Measurements from ENCODE around the gene IKBKG.
"Not testable (repeated sequence)": the region's sequence is repeated elsewhere in the genome, so short reads cannot be mapped to it uniquely, and the experiment has no call there.

The IKBKG gene

DNA sequence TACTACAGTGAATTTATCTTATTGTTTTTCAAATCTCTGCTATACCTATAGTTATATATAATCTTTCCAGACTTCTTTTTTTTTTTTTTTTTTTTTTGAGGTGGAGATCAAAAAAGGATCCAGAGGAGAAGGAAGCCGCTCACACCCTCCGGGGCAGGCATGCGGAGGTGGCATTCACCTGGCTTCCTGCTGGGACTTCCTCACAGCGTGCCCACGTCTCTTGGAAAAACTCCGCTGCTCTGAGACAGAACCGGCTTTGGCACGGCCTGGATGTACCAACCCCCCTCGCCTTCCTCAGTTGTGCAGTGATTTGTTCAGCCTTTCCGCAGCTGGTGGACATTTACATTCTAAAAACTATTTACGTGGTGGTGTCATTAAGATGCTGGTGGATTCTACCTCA, 60.6 kb downstream of the IKBKG start:
- DNase-seq, result not testable (repeated sequence)

DNA sequence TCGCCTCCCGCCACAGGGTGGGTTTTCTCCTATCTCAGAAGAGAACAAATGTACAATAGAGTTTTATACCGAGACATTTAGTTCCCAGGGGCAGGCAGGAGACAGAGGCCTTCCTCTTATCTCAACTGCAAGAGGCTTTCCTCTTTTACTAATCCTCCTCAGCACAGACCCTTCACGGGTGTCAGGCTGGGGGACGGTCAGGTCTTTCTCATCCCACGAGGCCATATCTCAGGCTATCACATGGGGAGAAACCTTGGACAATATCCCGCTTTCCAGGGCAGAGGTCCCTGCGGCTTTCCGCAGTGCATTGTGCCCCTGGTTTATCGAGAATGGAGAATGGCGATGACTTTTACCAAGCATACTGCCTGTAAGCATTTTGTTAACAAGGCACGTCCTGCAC, 61.4 kb downstream of the IKBKG start:
- DNase-seq, result not testable (repeated sequence)

DNA sequence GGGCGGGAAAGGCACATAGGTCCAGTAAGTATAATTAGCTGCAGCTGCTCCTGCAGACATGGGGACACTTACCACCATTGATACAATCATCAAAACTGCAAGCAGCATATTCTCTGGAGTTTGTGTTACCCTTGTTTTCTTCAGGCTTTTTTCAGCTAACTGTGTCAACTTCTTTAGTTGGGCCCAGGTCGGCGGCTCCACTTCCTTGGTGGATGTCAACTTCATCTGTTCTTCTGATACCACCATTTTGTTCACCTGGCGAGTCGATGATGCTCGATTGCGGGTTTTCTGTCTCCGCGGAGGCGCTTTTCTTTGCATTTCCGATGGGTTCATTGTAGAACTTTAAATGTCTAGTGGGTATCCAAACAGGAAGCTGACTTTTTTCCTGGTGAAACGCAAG, 63.7 kb downstream of the IKBKG start:
- not testable (repeated sequence) for DNase-seq

DNA sequence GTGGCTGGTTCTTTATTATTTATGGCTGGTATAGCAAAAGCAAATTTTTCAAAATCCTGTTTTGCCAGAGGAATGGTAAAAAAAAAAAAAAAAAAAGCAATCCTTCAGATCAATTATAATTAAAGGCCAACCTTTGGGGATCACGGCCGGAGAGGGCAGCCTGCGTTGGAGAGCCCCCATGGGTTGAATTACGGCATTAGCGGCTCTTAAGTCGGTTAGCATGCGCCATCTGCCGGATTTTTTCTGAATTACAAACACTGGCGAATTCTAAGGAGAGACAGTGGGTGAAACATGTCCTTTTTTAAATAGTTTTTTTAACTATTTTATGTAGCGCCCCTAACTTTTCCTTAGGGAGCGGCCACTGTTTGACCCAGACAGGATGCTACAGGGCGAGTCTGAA, 66.2 kb downstream of the IKBKG start:
- DNase-seq, result not testable (repeated sequence)

All from NCI-H1092 (cell line).